Transverse colon (tissue), 4 donors: ENCODE data around the gene FGR. TPM values are rescaled to one million over a fixed set of nuclear protein-coding genes. Genes with fewer than 3 reads are reported as not detected.

Experiments
- DNase-seq: peaks from one replicate; pipeline ENCODE4 v3.0.0-alpha.2; 2019
- H3K27ac ChIP-seq, 4 donors: fragments of 200-600 bp; sonication (generic); 2 replicates each; pipeline ENCODE4 v1.5.1; 2016 to 2018; ENCODE audit warnings: inconsistent platforms in 4 of 4
- H3K27me3 ChIP-seq: fragments of 200-600 bp; sonication (generic); 2 replicates; pipeline ENCODE4 v1.5.1; 2017; ENCODE audit warnings: inconsistent platforms
- H3K36me3 ChIP-seq, 4 donors: fragments of 200-600 bp; sonication (generic); 2 replicates each; pipeline ENCODE4 v1.5.1; 2017 to 2019; ENCODE audit warnings: inconsistent platforms in 4 of 4
- H3K4me1 ChIP-seq, 4 donors: fragments of 200-600 bp; sonication (generic); 2 replicates each; pipeline ENCODE4 v1.5.1; 2017 to 2020; ENCODE audit warnings: inconsistent platforms in 4 of 4
- H3K4me3 ChIP-seq, 4 donors: fragments of 200-600 bp; sonication (generic); 1 replicate in 1 of 4; 2 replicates in 3 of 4; pipeline versions ENCODE4 v1.5.1 to v1.6.1; 2017 to 2019; ENCODE audit warnings: inconsistent platforms in 4 of 4
- H3K9me3 ChIP-seq, 2 donors: fragments of 200-600 bp; sonication (generic); 2 replicates each; pipeline ENCODE4 v1.5.1; 2017 to 2019; ENCODE audit warnings: inconsistent platforms in 2 of 2
- EP300 ChIP-seq: sonication (generic); formaldehyde crosslinking; IDR thresholded peaks from one replicate; pipeline ENCODE4 v1.6.1; 2017; ENCODE audit warnings: antibody characterized with exemption, low read depth
- POLR2A ChIP-seq: fragments of 450-650 bp; IDR thresholded peaks from one replicate; pipeline ENCODE4 v1.6.1; 2016; ENCODE audit warnings: antibody characterized with exemption, mild to moderate bottlenecking, moderate library complexity
- POLR2AphosphoS5 ChIP-seq, 3 donors: sonication (generic); formaldehyde crosslinking; IDR thresholded peaks; one replicate each; pipeline ENCODE4 v1.6.1; 2016; ENCODE audit warnings: antibody characterized with exemption in 3 of 3
- WGBS, 2 donors: methylation state at CpG; one replicate each; pipeline ENCODE4 v1.1.5; 2018; ENCODE audit warnings: low coverage in 1 of 2; 5-methylcytosine and 5-hydroxymethylcytosine counted together
- in situ Hi-C, 4 donors: fragments of 200-750 bp; cut with MboI; loops; one replicate each; pipeline versions ENCODE4 v1.15.0 to v1.15.1; 2017; ENCODE audit warnings: low sequenced_read_pairs in 3 of 4, low pct_ligation_motif_present in 1 of 4, low pct_unique_long_range_greater_than_20kb in 1 of 4
- intact Hi-C: fragments of 100-400 bp; cut with DNase I; formaldehyde crosslinking; loops from one replicate; pipeline ENCODE4 v1.15.1; 2023; ENCODE audit warnings: low total_unique reads
- total RNA-seq, 4 donors: library from RNA; depleted of rRNA; stranded (reverse); fragments of >200 nt; gene quantifications; one replicate each; pipeline ENCODE4 v1.1.0, GENCODE V29; 2016
- TF ChIP-seq, protein P1 (sequence below), 5 experiments: fragments of 200-600 bp in 3 of 5; fragments of 450-650 bp in 2 of 5; sonication (generic) in 3 of 5; IDR thresholded peaks; 1 replicate in 2 of 5; 2 replicates in 3 of 5; pipeline ENCODE4 v1.5.1; 2016 to 2017; ENCODE audit warnings: antibody characterized with exemption in 5 of 5, inconsistent platforms in 3 of 5, mild to moderate bottlenecking in 2 of 5, moderate library complexity in 1 of 5

Gene FGR
- total RNA-seq, 4 donors from 2014 or later: 2.2 to 8.8 (median 5.8) TPM

DNA sequence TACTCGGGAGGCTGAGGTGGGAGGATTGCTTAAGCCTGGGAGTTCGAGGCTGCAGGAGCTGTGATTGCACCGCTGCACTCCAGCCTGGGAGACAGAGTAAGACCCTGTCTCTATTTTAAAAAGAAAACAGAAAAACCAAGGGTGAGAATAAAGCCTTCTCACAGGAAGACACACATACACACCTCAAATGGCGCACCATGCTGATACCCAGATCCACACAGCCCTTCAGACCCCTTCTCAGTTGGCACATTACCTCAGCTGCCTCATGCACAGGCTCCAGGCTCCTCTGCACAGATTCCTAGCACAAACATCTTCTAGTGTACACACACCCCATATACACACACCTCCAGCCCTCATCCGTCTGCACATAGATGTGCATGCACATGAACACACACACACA, 7.9 kb downstream of the FGR start:
- DNase-seq: no peak
- intact Hi-C loops (no loop called here), in situ Hi-C loops (no loop called here)
- Histone ChIP-seq H3K27ac (no peak overlapping the region), H3K4me1 (peaks cover 0 to 6% (median 3%) of the 10 kb centered on the region in 4 donors), H3K9me3 (no peaks in the 10 kb centered on the region), H3K36me3 (no peaks in the 10 kb centered on the region), H3K27me3 (no peaks in the 10 kb centered on the region), H3K4me3 (no peak overlapping the region)
- WGBS, 2 donors: 80 to 89% methylated on average over 1 to 5 of the region's 5 CpGs
- TF ChIP-seq POLR2A: no peak
- no peak for TF ChIP-seq EP300
- TF ChIP-seq, protein P1, sequence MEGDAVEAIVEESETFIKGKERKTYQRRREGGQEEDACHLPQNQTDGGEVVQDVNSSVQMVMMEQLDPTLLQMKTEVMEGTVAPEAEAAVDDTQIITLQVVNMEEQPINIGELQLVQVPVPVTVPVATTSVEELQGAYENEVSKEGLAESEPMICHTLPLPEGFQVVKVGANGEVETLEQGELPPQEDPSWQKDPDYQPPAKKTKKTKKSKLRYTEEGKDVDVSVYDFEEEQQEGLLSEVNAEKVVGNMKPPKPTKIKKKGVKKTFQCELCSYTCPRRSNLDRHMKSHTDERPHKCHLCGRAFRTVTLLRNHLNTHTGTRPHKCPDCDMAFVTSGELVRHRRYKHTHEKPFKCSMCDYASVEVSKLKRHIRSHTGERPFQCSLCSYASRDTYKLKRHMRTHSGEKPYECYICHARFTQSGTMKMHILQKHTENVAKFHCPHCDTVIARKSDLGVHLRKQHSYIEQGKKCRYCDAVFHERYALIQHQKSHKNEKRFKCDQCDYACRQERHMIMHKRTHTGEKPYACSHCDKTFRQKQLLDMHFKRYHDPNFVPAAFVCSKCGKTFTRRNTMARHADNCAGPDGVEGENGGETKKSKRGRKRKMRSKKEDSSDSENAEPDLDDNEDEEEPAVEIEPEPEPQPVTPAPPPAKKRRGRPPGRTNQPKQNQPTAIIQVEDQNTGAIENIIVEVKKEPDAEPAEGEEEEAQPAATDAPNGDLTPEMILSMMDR (IDR thresholded peaks at IDR 0.05): no peak
- no peak for TF ChIP-seq POLR2AphosphoS5 (IDR thresholded peaks at IDR 0.05)

DNA sequence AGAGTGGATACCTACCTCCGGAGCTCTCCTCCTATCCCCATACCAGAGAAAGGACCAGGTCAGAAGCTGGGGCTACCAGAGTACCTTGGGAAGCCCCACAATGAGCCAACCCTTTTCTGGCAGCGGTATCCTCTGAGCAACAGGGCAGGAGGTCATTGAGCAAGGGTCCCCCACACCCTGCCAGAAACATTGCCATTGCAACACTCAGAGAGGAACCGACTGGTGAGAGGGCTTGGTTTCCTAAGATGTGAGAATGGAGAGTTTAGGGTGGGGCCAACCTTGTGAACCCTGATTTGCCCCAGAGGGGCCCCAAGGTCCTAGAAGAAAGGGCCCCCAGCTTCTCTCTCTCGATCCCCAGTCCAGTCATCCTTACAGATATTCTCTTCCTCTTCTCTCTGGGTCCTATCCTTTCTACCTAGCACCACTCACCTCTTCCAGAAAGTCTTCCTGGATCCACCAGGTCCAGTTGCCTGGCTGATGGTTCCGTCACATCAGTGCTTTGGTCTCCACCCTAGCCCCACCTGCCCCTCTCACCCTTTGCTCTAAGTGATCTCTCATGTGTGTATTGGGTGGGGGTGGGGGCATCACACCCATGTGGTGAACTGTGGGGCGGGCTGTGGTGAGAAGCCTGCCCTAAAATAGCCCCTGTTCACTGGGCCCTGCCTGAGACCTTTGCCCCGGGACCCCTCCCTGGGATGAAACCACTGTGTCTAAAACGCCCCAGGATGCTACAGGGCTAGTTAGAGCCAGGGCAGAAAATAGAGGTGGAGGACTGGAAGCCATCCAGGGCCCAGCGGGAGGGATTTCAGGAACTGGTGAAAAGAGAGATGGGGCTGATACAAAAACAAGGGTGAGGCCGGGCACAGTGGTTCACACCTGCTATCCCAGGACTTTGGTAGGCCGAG, 8.7 kb downstream of the FGR start:
- Histone ChIP-seq H3K9me3 (no peaks in the 10 kb centered on the region), H3K36me3 (no peaks in the 10 kb centered on the region), H3K4me1 (peaks cover 0 to 6% (median 0%) of the 10 kb centered on the region in 4 donors), H3K27ac (no peak overlapping the region), H3K4me3 (no peak overlapping the region), H3K27me3 (no peaks in the 10 kb centered on the region)
- in situ Hi-C loops: no loop called here
- intact Hi-C loops: no loop called here
- no peak for DNase-seq
- 78 to 85% methylated on average over 2 to 10 of the region's 11 CpGs for WGBS, 2 donors
- TF ChIP-seq POLR2A (no peak), POLR2AphosphoS5 (IDR thresholded peaks at IDR 0.05) (no peak), EP300 (no peak)
- TF ChIP-seq, protein P1 (IDR thresholded peaks at IDR 0.05): no peak

DNA sequence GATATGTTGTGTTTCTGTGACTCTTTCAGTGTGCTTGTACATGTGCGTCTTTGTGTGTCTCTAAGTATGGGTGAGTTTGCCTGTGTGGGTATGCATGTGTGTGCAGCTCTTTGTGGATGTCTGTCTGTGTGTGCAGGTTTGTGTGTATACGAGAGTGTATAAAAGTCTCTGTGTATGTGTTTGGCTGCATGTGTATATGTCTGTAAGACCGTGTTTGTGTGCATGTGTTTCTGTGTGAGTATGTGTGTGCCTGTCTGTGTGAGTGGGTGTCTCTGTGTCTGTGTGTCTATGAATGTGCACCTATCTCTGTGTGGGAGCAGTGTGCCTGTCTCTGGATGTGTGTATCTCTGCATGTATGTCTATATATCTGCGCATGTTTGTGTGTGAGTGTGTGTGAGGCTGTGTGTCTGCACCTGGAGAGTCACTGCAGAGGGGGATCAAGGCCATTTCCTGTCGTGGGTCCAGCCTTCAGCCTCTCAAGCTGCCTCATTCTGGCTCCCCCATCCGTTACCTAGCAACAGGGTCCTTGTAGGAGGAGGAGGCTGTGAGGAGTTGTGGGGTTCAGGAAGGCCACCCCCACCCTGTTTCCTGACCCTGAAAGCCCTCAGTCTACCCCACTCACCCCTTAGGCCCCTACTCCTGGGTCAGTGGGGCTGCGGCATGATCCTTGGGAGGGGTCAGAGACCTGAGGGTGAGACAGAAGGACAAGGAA, 10.4 kb downstream of the FGR start:
- no peak overlapping the region for H3K27ac ChIP-seq
- in situ Hi-C loops (no loop called here), intact Hi-C loops (no loop called here)
- DNase-seq: no peak
- 62% methylated on average over 6 of the region's 7 CpGs; no CpG with 5 or more reads in 1 of the 2 donors for WGBS, 2 donors
- no peaks in the 10 kb centered on the region for H3K9me3 ChIP-seq
- TF ChIP-seq POLR2A: no peak
- TF ChIP-seq, protein P1 (IDR thresholded peaks at IDR 0.05): no peak
- TF ChIP-seq EP300: no peak
- TF ChIP-seq POLR2AphosphoS5 (IDR thresholded peaks at IDR 0.05): no peak
- H3K4me3 ChIP-seq: no peak overlapping the region
- no peaks in the 10 kb centered on the region for H3K27me3 ChIP-seq
- no peaks in the 10 kb centered on the region for H3K4me1 ChIP-seq
- H3K36me3 ChIP-seq: no peaks in the 10 kb centered on the region
